Activated CD8-positive, alpha-beta T cell treated with anti-CD3 and anti-CD28 coated beads for 36 hours (primary cell): ENCODE measurements around the gene LKAAEAR1. TPM values are rescaled to one million over a fixed set of nuclear protein-coding genes. Genes with fewer than 3 reads are reported as not detected.

ENCODE experiments used
- ATAC-seq: fragments of 200-7000 bp; cut with Tn5 transposase; one replicate; pipeline ENCODE4 v1.10.0; 2021; ENCODE audit warnings: mild to moderate bottlenecking, moderate library complexity
- CTCF ChIA-PET: fragments of 350-600 bp; sonication (Branson Sonifier 250); formaldehyde crosslinking; loops from one replicate; lab custom pipeline; 2021; ENCODE audit warnings: antibody characterized with exemption; lab: Charles Lee
- POLR2A ChIA-PET: fragments of 350-600 bp; sonication (Branson Sonifier 250); formaldehyde crosslinking; loops from one replicate; lab custom pipeline; 2021; ENCODE audit warnings: antibody characterized with exemption; lab: Charles Lee
- DNase-seq: peaks from one replicate; pipeline ENCODE4 v3.0.0-alpha.2; 2020
- H3K27ac Mint-ChIP-seq: one replicate; pipeline ENCODE4 v1.8.0; 2021; ENCODE audit warnings: mild to moderate bottlenecking, mixed read lengths
- H3K27me3 Mint-ChIP-seq: one replicate; pipeline ENCODE4 v1.8.0; 2021; ENCODE audit warnings: mixed read lengths
- H3K36me3 Mint-ChIP-seq: one replicate; pipeline ENCODE4 v1.8.0; 2021; ENCODE audit warnings: low read depth, mixed read lengths
- H3K4me1 Mint-ChIP-seq: one replicate; pipeline ENCODE4 v1.8.0; 2021; ENCODE audit warnings: low read depth, mixed read lengths
- H3K4me3 Mint-ChIP-seq: one replicate; pipeline ENCODE4 v1.8.0; 2021; ENCODE audit warnings: mild to moderate bottlenecking, moderate library complexity, mixed read lengths
- H3K9me3 Mint-ChIP-seq: one replicate; pipeline ENCODE4 v1.8.0; 2021; ENCODE audit warnings: mixed read lengths
- intact Hi-C: fragments of 100-400 bp; cut with micrococcal nuclease; formaldehyde crosslinking; loops from one replicate; pipeline ENCODE4 v1.10.0; 2022
- total RNA-seq, 2 experiments: library from RNA; stranded (reverse); gene quantifications; one replicate each; pipeline ENCODE4 v1.2.3, GENCODE V29; 2021
- TF ChIP-seq, protein P1 (sequence below): fragments of 200-600 bp; IDR thresholded peaks from one replicate; pipeline ENCODE4 v1.8.0; 2022; ENCODE audit warnings: antibody characterized with exemption, mild to moderate bottlenecking

Gene LKAAEAR1
- total RNA-seq, 2 experiments from 2014 or later: 0.43 TPM

GRCh38 chr20:64077094-64077493 lies 7.1 kb downstream of the LKAAEAR1 start:
- H3K27ac Mint-ChIP-seq: peak overlapping the region; percentile 89
- H3K4me1 Mint-ChIP-seq: peaks cover 9% of the 10 kb centered on the region
- POLR2A ChIA-PET: interaction anchor here (1.2 to 1.3 kb wide), 2 partner anchors 11 to 13 kb away, joined by 3 to 7 read pairs; no protein-coding TSS in a partner anchor
- TF ChIP-seq, protein P1, sequence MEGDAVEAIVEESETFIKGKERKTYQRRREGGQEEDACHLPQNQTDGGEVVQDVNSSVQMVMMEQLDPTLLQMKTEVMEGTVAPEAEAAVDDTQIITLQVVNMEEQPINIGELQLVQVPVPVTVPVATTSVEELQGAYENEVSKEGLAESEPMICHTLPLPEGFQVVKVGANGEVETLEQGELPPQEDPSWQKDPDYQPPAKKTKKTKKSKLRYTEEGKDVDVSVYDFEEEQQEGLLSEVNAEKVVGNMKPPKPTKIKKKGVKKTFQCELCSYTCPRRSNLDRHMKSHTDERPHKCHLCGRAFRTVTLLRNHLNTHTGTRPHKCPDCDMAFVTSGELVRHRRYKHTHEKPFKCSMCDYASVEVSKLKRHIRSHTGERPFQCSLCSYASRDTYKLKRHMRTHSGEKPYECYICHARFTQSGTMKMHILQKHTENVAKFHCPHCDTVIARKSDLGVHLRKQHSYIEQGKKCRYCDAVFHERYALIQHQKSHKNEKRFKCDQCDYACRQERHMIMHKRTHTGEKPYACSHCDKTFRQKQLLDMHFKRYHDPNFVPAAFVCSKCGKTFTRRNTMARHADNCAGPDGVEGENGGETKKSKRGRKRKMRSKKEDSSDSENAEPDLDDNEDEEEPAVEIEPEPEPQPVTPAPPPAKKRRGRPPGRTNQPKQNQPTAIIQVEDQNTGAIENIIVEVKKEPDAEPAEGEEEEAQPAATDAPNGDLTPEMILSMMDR: no peak
- intact Hi-C loops: no loop called here
- H3K36me3 Mint-ChIP-seq: peaks cover 5% of the 10 kb centered on the region
- peak overlapping the region; percentile 84 for H3K4me3 Mint-ChIP-seq
- H3K9me3 Mint-ChIP-seq: no peaks in the 10 kb centered on the region
- CTCF ChIA-PET: interaction anchor here (1.0 to 3.5 kb wide), 2 partner anchors 39 to 44 kb away, joined by 3 to 20 read pairs; no protein-coding TSS in a partner anchor
- H3K27me3 Mint-ChIP-seq: no peaks in the 10 kb centered on the region
- ATAC-seq (peak; percentile 29), DNase-seq (peak; percentile 70)

GRCh38 chr20:64076061-64076997 lies 7.9 kb downstream of the LKAAEAR1 start:
- Mint-ChIP-seq H3K4me1 (peaks cover 4% of the 10 kb centered on the region), H3K9me3 (no peaks in the 10 kb centered on the region), H3K27me3 (no peaks in the 10 kb centered on the region), H3K4me3 (peak overlapping the region; percentile 50), H3K36me3 (peaks cover 5% of the 10 kb centered on the region), H3K27ac (peak overlapping the region; percentile 89)
- ATAC-seq (no peak), DNase-seq (no peak)
- ChIA-PET CTCF (interaction anchor here (1.0 to 3.5 kb wide), 3 partner anchors 19 to 44 kb away, joined by 3 to 20 read pairs (median 4); no protein-coding TSS in a partner anchor), POLR2A (interaction anchor here (0.7 to 1.3 kb wide), 3 partner anchors 9 to 12 kb away, joined by 3 to 7 read pairs (median 3); no protein-coding TSS in a partner anchor)
- TF ChIP-seq, protein P1: no peak
- intact Hi-C loops: no loop called here

DNA sequence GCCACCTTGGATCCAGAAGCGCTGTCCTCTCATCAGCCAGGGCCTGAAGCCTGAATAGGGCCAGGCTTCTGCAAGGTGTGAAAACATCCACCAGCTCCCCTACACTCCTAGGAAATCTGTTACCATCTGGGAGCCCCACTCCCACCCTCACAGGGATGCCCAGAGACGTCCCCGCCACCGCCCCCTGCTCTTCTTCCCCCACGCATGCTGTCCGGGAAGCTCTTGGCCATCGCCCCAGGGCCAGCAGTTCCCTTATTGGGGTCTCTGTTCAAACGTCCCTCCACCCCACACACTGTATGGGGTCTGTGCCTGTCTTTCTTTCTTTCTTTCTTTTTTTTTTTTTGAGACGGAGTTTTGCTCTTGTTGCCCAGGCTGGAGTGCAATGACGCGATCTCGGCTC lies 8.6 kb downstream of the LKAAEAR1 start:
- Mint-ChIP-seq H3K9me3 (no peaks in the 10 kb centered on the region), H3K4me1 (peaks cover 4% of the 10 kb centered on the region), H3K36me3 (peaks cover 5% of the 10 kb centered on the region), H3K27ac (no peak overlapping the region), H3K27me3 (no peaks in the 10 kb centered on the region), H3K4me3 (no peak overlapping the region)
- CTCF ChIA-PET: interaction anchor here (1.4 kb wide), 1 partner anchor 9 kb away, joined by 4 read pairs; no protein-coding TSS in a partner anchor
- TF ChIP-seq, protein P1: no peak
- intact Hi-C loops: no loop called here
- ATAC-seq: no peak
- DNase-seq: no peak
- POLR2A ChIA-PET: interaction anchor here (0.7 to 1.3 kb wide), 3 partner anchors 9 to 37 kb away, joined by 3 to 7 read pairs (median 3); no protein-coding TSS in a partner anchor

- ATAC-seq (no peak), DNase-seq (no peak)
- Mint-ChIP-seq H3K4me3 (no peak overlapping the region), H3K4me1 (no peaks in the 10 kb centered on the region), H3K36me3 (peaks cover 5% of the 10 kb centered on the region), H3K27me3 (no peaks in the 10 kb centered on the region), H3K27ac (no peak overlapping the region), H3K9me3 (no peaks in the 10 kb centered on the region)
- intact Hi-C loops: no loop called here
- POLR2A ChIA-PET: interaction anchor here (1.0 kb wide), 1 partner anchor 36 kb away, joined by 3 read pairs; no protein-coding TSS in a partner anchor
- TF ChIP-seq, protein P1: no peak
- CTCF ChIA-PET: interaction anchor here (1.4 kb wide), 1 partner anchor 8 kb away, joined by 4 read pairs; no protein-coding TSS in a partner anchor
Measured at GRCh38 chr20:64074963-64075362, 9.2 kb downstream of the LKAAEAR1 start.
